Esophagus muscularis mucosa (tissue), 4 donors: ENCODE data around the gene ZDHHC23. TPM values are rescaled to one million over a fixed set of nuclear protein-coding genes. Genes with fewer than 3 reads are reported as not detected.

Experiments used
- DNase-seq: peaks from one replicate; pipeline ENCODE4 v3.0.0-alpha.2; 2017; ENCODE audit errors: extremely low spot score
- H3K27ac ChIP-seq, 4 donors: fragments of 200-600 bp; sonication (generic); replicated peaks in 1 of 4; 1 replicate in 3 of 4; 2 replicates in 1 of 4; pipeline ENCODE4 v1.5.1; 2016 to 2019; ENCODE audit warnings: mild to moderate bottlenecking in 1 of 4
- H3K27me3 ChIP-seq, 4 donors: fragments of 200-600 bp; sonication (generic); one replicate each; pipeline versions ENCODE4 v1.5.1 to v1.6.0; 2016 to 2019
- H3K36me3 ChIP-seq, 4 donors: fragments of 200-600 bp; sonication (generic); one replicate each; pipeline ENCODE4 v1.5.1; 2016 to 2019
- H3K4me1 ChIP-seq, 4 donors: fragments of 200-600 bp; sonication (generic); one replicate each; pipeline ENCODE4 v1.5.1; 2016 to 2019
- H3K4me3 ChIP-seq, 4 donors: fragments of 200-600 bp; sonication (generic); 1 replicate in 2 of 4; 2 replicates in 2 of 4; pipeline ENCODE4 v1.5.1; 2016 to 2019; ENCODE audit warnings: mild to moderate bottlenecking in 4 of 4, moderate library complexity in 1 of 4
- H3K9me3 ChIP-seq, 4 donors: fragments of 200-600 bp; sonication (generic); 1 replicate in 3 of 4; 2 replicates in 1 of 4; pipeline ENCODE4 v1.5.1; 2016 to 2019
- CTCF ChIP-seq, 3 experiments: fragments of 200-600 bp in 2 of 3; fragments of 450-650 bp in 1 of 3; sonication (generic) in 2 of 3; IDR thresholded peaks; one replicate each; pipeline ENCODE4 v1.5.1; 2017 to 2019; ENCODE audit warnings: antibody characterized with exemption in 3 of 3, mild to moderate bottlenecking in 2 of 3, moderate library complexity in 1 of 3
- EP300 ChIP-seq: sonication (generic); formaldehyde crosslinking; IDR thresholded peaks from one replicate; pipeline ENCODE4 v1.6.1; 2017; ENCODE audit warnings: antibody characterized with exemption
- POLR2A ChIP-seq: fragments of 450-650 bp; IDR thresholded peaks from one replicate; pipeline ENCODE4 v1.6.1; 2017; ENCODE audit warnings: antibody characterized with exemption, moderate library complexity, mild to moderate bottlenecking, low read depth
- POLR2AphosphoS5 ChIP-seq, 2 donors: sonication (generic); formaldehyde crosslinking; IDR thresholded peaks; one replicate each; pipeline ENCODE4 v1.6.1; 2017; ENCODE audit warnings: antibody characterized with exemption in 2 of 2
- WGBS: methylation state at CpG from one replicate; pipeline ENCODE4 v1.1.5; 2018; 5-methylcytosine and 5-hydroxymethylcytosine counted together
- intact Hi-C: fragments of 100-400 bp; cut with DNase I; formaldehyde crosslinking; loops from one replicate; pipeline ENCODE4 v1.15.1; 2023
- total RNA-seq, 4 donors: library from RNA; depleted of rRNA; stranded (reverse); fragments of >200 nt; gene quantifications; one replicate each; pipeline versions ENCODE4 v1.1.0 to v1.2.1, GENCODE V29; 2016

The ZDHHC23 gene
- total RNA-seq, 4 donors from 2014 or later, result 2.0 to 5.2 (median 2.3) TPM

DNA sequence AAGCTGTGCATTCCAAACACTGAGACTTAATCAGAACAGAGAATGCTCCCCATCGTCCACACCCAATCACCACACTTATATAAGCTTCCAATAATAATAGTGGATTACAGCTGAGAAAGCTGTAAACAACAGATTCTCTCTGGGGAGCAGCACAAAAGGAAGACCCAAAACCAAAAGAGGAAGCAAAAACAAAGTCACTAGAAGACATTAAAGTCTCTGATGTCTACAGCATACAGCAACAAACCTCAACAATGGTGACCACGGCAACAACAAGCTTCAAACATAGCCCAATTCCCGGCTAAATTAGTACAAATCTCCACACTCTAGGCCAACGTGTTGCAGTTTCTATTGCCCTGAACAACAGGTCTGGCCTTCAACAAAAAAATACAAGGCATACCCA is 37.7 kb downstream of the ZDHHC23 start:
- Histone ChIP-seq H3K9me3 (no peaks in the 10 kb centered on the region), H3K36me3 (peaks cover 0 to 30% (median 7%) of the 10 kb centered on the region in 4 donors), H3K4me3 (no peak overlapping the region), H3K27ac (no peak overlapping the region), H3K27me3 (no peaks in the 10 kb centered on the region), H3K4me1 (no peaks in the 10 kb centered on the region)
- intact Hi-C loops, result no loop called here
- TF ChIP-seq CTCF (IDR thresholded peaks at IDR 0.05) (no peak), POLR2A (no peak), EP300 (no peak), POLR2AphosphoS5 (IDR thresholded peaks at IDR 0.05) (no peak)
- DNase-seq, result no peak
- 65% methylated on average over 4 of the region's 4 CpGs for whole genome bisulfite sequencing

DNA sequence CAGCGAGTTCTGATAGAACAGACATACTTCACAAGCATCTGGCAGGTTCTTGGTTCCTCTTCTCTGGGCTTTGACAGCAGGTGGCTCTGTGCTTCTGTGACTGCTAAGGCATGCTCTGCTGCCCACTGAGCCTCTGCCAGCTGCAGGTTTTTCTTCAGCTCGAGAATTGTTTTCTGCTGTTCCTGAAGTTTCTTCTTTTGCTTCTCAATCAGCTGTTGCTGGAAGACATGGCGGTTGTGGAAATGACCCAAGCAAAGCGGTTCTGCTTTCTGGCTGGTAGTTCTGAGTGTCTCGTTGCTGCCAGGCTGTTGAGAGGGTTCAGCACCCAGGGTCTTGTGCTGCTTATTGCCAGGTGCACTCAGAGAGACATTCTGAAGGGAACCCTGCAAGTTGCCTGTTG is 57.7 kb downstream of the ZDHHC23 start:
- 93% methylated on average over 5 of the region's 5 CpGs for WGBS
- TF ChIP-seq EP300 (no peak), POLR2A (no peak), POLR2AphosphoS5 (IDR thresholded peaks at IDR 0.05) (no peak), CTCF (IDR thresholded peaks at IDR 0.05) (no peak)

GRCh38 chr3:114011059-114011797 is 63.4 kb downstream of the ZDHHC23 start:
- Histone ChIP-seq H3K4me1 (no peaks in the 10 kb centered on the region), H3K9me3 (no peaks in the 10 kb centered on the region), H3K27me3 (no peaks in the 10 kb centered on the region), H3K4me3 (no peak overlapping the region), H3K36me3 (peaks cover 0 to 19% (median 8%) of the 10 kb centered on the region in 4 donors), H3K27ac (no peak overlapping the region)
- intact Hi-C loops, result no loop called here
- no peak for TF ChIP-seq POLR2A
- no peak for TF ChIP-seq CTCF (IDR thresholded peaks at IDR 0.05)
- TF ChIP-seq EP300, result no peak
- no peak for TF ChIP-seq POLR2AphosphoS5 (IDR thresholded peaks at IDR 0.05)
- WGBS, result 90% methylated on average over 2 of the region's 2 CpGs
- DNase-seq, result no peak

More for the DNA sequence above, 57.7 kb downstream of the ZDHHC23 start:
- H3K4me3 ChIP-seq, result no peak overlapping the region
- no peaks in the 10 kb centered on the region for H3K27me3 ChIP-seq
- no peaks in the 10 kb centered on the region for H3K9me3 ChIP-seq
- no peaks in the 10 kb centered on the region for H3K4me1 ChIP-seq
- no peak overlapping the region for H3K27ac ChIP-seq
- intact Hi-C loops, result no loop called here
- DNase-seq, result no peak
- H3K36me3 ChIP-seq, result peaks cover 15 to 49% (median 25%) of the 10 kb centered on the region in 4 donors

Other genes starting within 250 kb of the ZDHHC23 start
- 100 to 1,000 TPM in 3 of 4 donors, 10 to 100 TPM in 1; 98.0 to 153 (median 119) TPM for gene NAA50, start 201.8 kb upstream of the ZDHHC23 start, total RNA-seq
- 10 to 100 TPM; 21.0 to 23.5 (median 22.8) TPM for gene ATP6V1A, start 201.0 kb upstream of the ZDHHC23 start, total RNA-seq
- 1 to 10 TPM in 2 of 4 donors, under 1 TPM in 1, not detected in 1; 0.33 to 2.7 (median 1.0) TPM for gene GRAMD1C, start 109.2 kb upstream of the ZDHHC23 start, total RNA-seq
- gene CCDC191, start 108.5 kb downstream of the ZDHHC23 start, total RNA-seq, result 1 to 10 TPM; 3.2 to 4.6 (median 4.3) TPM
- gene QTRT2, start 108.7 kb downstream of the ZDHHC23 start, total RNA-seq, result 10 to 100 TPM in 3 of 4 donors, 1 to 10 TPM in 1; 8.3 to 15.2 (median 11.0) TPM
- gene DRD3, start 231.0 kb downstream of the ZDHHC23 start, total RNA-seq, result not detected